ENCODE measurements around the gene CSH2.

Gene CSH2

GRCh38 chr17:63850401-63850800, 23.1 kb downstream of the CSH2 start:
- no peak for DNase-seq

DNA sequence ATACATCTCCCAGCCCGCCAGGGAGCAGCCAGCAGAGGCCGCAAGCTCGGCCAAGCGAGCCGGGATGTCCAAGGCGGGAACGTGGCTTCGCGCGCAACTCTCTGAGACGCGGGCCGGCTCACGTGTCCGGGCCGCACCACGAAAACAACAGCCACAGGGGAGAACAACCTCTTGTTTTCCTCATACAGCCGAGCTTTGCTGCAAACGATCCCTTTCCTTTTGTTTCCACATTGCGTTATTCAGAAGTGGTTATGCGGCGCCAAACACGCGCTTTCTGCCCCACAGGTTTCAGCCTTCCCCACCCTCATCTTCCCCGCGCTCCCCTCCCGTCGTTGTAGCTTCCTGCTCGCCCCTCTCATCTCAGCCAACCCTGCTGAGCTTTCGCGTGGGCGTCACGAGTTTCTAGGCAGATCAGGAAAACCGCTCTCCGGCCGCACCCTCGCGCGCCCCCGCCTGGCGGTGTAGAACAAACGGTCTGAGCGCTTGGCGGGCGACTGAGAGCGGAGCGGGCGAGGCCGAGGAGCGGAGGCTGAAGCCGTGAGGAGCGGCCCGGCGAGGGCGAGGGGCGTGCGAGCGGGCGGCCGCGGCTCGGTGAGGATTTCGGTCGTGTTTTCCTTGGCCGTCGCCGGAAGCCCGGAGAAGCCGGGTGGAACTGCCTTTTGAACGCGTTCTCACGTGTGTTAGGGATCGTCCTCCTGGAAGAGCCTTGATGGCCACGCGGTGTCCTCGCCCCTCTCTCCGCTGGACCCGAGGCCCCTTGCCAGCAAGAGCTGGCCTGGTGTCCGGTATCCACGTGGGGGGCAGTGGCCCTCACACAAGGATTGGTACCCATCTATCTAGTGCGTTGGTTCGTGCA, 24.4 kb downstream of the CSH2 start:
- DNase-seq, result peak; percentile 93

GRCh38 chr17:63847525-63848249, 25.8 kb downstream of the CSH2 start:
- no peak for DNase-seq

- DNase-seq, result no peak
Observed at GRCh38 chr17:63845509-63845908, 28.0 kb downstream of the CSH2 start.

DNA sequence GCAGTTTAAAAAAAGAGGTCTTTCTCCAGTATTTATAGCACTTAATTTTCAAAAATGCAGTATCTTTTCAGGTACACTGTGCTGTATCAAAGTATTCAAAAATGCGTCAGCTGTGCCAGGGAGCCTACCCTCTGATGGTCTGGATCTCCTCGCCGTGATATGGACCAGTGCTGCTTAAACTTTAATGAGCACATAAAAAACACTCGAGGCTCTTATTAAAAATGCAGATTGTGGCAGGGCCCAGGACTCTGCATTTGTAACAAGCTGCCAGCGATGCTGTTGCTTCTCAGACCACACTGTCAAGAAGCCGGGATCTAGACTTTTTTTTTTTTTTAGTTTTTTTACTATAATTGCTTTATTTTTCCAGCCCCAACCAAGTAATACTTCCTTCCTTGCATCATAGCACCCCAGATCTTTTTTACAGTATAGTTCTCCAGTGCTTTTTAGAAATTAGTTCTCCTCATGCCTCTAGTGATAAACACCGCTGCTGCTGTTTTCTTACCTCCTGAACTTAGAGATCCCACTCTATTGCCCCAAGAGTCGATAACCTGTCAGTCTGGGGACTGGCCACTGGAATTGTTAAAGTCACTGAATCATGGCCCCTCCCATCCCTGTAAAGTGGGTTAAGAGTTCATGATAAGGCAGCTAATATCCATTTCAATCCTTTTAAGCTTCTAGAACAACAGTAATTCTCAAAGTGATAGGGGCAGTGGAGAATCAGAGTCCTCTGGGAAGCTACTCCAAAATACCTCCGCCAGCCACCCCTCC, 29.4 kb downstream of the CSH2 start:
- no peak for DNase-seq

- DNase-seq, result peak; percentile 58
Observed at GRCh38 chr17:63843387-63843888, 30.0 kb downstream of the CSH2 start.

DNA sequence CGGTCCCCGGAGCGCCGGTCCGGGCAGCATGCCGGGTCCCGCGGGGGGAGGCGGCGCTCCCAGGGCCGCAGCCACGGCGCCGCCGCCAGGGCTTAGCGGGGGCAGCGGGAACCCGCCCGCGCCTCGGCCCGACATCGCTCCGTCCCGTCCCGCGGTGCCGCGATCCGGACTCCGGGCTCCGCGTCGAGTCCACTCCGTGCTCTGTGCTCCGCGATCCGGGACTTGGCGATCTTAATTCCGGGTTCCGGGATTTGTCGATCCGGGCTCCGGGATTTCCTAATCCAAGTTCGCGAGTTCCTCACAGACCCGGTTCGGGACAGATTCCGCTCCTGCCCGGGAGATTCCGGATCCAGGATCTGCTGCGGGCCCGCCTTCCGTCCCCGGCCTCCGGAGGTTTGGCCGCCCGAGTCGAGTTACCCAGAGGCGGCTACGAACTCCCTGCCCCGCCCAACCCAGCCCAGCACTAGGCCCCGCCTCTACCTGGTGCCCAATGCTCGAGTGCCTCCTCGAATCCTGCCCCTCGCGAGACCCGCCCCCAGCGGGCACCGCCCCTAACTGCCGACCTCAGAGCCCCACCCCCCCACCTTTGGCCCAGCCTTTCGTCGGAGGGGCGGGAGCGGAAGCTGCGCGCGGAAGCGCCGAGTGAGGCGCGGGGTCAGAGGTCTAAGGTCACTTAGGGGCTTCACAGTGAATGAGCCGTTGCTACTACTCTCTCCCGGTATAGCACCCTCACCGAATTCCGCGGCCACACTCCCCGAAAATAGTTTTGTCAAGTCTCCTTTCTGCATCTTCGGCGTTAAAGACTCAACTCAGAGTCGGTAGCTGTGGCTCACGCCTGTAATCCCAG, 30.7 kb downstream of the CSH2 start, which contains the start of gene SMARCD2:
Gene SMARCD2, minus strand, starts transcription at position 146 of the 847 bp plus-strand sequence. Its CDS starts 11 bp downstream, at position 135.
- peak; percentile 99 for DNase-seq

- no peak for DNase-seq
Observed at GRCh38 chr17:63842173-63842539, 31.3 kb downstream of the CSH2 start.

- DNase-seq, result peak; percentile 28
Observed at GRCh38 chr17:63841350-63842172, 31.9 kb downstream of the CSH2 start.

DNA sequence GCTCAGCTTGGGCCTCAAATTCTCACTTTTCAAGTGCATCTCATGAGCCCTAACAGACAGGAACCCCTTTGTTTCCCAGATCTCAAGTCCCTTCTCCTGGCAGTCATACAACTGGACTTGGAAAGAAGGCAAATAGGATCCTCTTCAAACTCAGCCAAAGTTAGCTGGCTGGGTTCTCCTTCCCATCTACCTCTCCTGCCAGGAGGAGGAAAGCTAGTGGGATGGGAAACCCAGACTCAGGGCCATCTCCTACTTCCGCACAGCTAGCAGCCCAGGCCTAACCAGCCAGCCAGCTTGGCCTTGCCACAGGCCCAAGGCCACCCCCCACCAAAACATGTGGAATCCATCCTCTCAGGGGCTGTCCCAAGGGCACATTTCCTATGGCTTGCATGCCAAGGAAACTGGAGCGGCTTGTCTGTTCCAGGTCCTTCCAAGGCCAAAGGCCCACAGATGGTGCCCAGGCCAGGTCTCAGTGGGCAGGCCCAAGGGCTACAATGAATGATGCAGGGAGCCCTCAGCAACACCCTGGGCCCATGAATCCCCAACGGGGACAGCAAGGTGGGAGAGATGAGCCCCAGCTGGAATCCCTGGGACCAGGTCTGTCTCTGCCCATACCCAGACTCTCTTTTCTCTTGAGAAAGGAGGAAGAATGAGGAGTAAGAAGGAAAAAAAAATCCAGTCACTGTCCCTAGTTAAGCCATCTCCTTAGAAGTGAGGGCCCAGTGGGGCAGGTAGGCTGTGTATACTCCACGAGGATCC, 32.7 kb downstream of the CSH2 start:
- no peak for DNase-seq

- peak; percentile 81 for DNase-seq
Observed at GRCh38 chr17:63838631-63839171, 34.8 kb downstream of the CSH2 start.

- no peak for DNase-seq
Observed at GRCh38 chr17:63837962-63838600, 35.4 kb downstream of the CSH2 start.

- DNase-seq, result no peak
Observed at GRCh38 chr17:63837480-63837879, 36.0 kb downstream of the CSH2 start.

DNA sequence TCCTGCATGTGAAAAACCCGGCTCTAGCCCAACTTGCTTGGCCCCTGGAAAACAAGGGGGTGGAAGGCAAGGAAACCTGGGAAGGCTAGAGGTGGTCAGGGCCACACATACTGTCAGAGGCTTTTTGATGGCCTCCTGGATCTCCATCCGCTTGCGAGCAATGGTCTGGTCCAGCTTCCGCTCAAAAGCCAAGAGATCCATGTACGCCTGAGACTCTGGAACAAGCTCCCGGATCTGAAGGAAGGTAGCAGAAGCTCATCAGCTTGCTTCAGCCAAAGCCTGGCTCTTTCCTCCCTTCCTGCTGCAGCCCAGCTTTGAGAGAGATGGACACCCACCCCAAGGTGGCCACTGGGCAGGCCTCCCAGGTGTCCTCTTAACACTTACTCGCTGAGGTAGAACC, 36.7 kb downstream of the CSH2 start:
- no peak for DNase-seq

DNA sequence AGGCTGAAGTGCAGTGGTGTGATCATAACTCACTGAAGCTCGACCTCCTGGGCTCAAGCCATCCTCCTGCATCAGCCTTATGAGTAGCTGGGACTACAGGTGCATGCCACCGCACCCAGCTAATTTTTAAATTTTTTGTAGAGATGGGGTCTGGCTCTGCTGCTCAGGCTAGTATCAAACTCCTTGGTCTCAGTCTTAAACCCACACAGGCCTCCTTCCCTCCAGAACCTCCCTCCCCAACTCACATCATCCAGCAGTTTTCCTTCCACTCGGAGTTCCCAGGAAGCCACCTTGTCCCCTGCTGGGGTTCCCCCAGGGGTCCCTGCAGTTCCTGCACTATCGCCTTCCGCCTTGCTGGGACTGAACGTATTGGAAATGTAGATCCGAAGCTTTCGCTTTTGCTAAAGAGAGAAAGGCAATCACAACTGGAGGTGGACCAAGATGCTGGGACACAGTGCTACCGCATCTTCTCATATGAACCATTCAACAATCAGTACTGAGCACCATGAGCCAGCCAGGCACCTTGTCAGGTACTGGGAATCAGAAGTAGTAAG, 38.2 kb downstream of the CSH2 start:
- DNase-seq, result no peak

GRCh38 chr17:63834431-63835166, 38.9 kb downstream of the CSH2 start:
- peak; percentile 81 for DNase-seq

GRCh38 chr17:63833741-63834373, 39.6 kb downstream of the CSH2 start:
- no peak for DNase-seq
